Cardiac septum (tissue), 1 donor: ENCODE measurements around the gene NTF3. TPM values are rescaled to one million over a fixed set of nuclear protein-coding genes. Genes with fewer than 3 reads are reported as not detected.

Experiments used
- DNase-seq: peaks from one replicate; pipeline ENCODE4 v3.0.0-alpha.2; 2020; ENCODE audit warnings: low spot score
- intact Hi-C: fragments of 100-400 bp; cut with DNase I; formaldehyde crosslinking; loops from one replicate; pipeline ENCODE4 v1.14.0; 2022
- long read RNA-seq: library from polyadenylated mRNA; unstranded; transcript quantifications from one replicate; pipeline ENCODE4 v2.0.0, GENCODE V29; 2021
- total RNA-seq: library from RNA; stranded (reverse); fragmentation: NEBNext Ultra II Directional; extraction: Animal tissue kit (Norgen Biotek cat#: 25700); gene quantifications from one replicate; pipeline ENCODE4 v1.2.1, GENCODE V29; 2021
- donor health status: DM: no; HTN: no; CAD: no.

NTF3 gene
- total RNA-seq: 0.70 TPM
- long read RNA-seq: 0 reads

DNA sequence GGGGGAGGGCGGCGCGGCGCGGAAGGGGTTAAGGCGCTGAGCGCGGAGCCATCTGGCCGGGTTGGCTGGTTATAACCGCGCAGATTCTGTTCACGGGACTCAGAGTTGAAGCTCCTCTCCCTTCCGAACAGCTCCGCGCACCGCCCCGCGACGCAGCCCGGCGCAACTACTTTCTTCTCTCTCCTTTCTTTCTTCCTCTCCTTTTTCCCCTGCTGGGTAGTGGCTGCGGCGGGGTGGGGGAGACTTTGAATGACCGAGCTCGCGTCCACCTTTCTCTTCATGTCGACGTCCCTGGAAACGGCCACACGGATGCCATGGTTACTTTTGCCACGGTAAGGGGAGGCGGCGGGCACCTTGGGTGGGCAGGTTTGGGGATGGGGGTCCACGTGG is at the start of gene NTF3:
NTF3 (plus strand) TSS at position 98 of the 390 bp plus-strand sequence; CDS start at position 315, 217 bp downstream.
- no peak for DNase-seq
- intact Hi-C loops: no loop called here

- intact Hi-C loops: no loop called here
- DNase-seq: no peak
Measured at GRCh38 chr12:5384015-5384414, 47.9 kb upstream of the NTF3 start.

DNA sequence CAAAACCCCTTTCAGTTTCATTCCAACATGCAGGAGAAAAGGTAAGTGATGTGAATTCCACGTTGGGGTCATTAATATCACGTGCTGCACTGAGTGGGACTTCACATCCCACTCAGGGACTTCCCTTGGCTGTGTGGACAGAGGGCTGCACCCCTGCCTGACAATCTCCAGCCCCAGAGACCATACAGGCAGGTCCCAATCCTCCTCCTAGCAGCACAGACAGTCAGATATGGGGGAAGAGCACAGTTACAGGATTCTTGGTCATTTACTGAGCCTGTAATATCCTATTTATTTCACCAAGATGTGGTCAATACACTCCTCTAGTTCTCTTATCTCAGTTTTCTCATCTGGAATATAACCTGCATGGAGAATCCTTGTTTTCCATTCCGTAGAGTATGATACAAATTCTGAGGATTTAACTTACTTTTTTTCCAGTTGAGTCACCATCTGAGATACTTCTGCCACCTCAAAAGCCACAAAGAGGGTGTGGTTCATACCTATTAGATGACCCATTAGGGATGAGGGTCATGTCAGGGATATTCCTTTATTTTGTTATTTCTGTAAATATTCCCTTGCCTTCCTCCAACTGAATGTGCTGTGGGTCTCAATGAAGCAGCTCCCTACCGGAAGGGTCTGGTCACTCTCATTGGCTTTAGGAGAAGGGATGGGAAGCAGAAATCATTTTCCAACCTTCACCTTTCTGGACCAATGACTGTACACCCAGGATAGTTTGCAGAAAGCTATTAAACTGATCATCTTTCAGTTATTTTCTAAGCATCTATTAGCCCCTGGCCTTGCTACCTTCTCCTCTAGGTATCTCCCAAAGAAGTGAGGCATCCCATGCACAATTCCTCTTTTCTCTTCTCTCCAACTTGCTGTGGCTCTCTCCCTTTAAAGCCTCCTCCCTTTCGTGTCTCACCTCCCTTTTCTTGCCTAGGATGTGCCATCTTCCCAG is 43.0 kb upstream of the NTF3 start:
- intact Hi-C loops: no loop called here
- DNase-seq: no peak

GRCh38 chr12:5390174-5390799 is 41.6 kb upstream of the NTF3 start:
- intact Hi-C loops: no loop called here
- no peak for DNase-seq

- intact Hi-C loops: no loop called here
- DNase-seq: no peak
Measured at GRCh38 chr12:5391653-5392052, 40.3 kb upstream of the NTF3 start.

GRCh38 chr12:5392961-5393360 is 38.9 kb upstream of the NTF3 start:
- intact Hi-C loops: no loop called here

DNA sequence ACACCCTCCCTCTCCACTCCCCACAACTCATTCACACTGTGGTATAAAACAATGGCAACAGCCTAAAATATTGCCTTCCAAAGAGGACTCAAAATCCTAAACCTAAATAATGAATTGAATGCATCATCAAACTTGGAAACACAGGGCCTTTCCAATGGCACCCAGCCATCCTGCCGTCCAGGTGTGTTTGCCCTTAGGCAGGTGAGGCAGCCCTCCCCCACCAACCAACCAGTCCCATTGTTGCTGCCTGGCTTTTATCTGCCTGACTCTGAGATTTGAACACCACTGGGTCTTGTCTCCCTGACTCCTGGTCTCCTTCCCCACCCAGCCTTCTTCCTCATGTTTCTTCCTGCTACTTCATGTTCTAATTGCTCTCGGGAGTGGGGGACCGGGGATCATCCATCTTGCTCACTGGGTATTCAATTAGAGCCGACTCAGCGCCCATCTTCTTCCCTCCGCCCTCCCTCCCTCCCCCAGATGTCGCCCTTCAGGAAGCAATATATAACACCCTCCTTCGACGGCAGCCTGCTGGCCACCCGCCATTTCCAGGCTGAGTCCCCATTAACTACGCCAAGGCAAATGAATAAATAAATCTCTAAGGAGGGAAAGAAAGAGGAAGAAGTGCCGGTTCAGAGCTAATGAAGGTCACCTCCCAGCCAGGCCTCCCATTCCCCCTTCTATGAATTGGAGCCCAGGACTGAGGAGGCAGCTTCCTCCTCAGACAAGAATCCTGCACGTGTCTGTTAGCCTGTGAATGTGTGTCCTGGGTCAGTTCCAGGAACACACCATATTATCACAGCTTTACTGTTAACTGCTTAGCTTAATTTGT is 36.3 kb upstream of the NTF3 start:
- DNase-seq: no peak
- intact Hi-C loops: no loop called here

More at GRCh38 chr12:5392961-5393360, 38.9 kb upstream of the NTF3 start:
- no peak for DNase-seq

DNA sequence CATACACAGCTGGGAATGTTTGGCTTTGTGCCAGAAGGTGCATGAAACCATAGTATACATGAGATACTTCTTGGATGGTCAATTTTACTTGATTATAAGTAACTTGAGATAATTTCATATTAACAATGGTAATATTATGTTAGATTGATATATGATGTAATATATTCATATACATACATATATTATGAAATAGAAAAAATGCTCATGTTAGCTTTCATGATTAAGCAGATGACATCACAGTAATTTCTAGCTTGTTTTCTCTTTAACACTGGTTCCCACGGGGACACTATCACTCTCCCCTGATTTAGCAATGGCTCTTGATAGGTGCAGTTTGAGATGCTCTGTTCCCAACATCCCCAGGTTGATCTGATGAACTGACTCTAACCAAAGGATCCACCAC is 35.4 kb upstream of the NTF3 start:
- intact Hi-C loops: no loop called here
- no peak for DNase-seq

GRCh38 chr12:5399266-5399665 is 32.6 kb upstream of the NTF3 start:
- DNase-seq: no peak

DNA sequence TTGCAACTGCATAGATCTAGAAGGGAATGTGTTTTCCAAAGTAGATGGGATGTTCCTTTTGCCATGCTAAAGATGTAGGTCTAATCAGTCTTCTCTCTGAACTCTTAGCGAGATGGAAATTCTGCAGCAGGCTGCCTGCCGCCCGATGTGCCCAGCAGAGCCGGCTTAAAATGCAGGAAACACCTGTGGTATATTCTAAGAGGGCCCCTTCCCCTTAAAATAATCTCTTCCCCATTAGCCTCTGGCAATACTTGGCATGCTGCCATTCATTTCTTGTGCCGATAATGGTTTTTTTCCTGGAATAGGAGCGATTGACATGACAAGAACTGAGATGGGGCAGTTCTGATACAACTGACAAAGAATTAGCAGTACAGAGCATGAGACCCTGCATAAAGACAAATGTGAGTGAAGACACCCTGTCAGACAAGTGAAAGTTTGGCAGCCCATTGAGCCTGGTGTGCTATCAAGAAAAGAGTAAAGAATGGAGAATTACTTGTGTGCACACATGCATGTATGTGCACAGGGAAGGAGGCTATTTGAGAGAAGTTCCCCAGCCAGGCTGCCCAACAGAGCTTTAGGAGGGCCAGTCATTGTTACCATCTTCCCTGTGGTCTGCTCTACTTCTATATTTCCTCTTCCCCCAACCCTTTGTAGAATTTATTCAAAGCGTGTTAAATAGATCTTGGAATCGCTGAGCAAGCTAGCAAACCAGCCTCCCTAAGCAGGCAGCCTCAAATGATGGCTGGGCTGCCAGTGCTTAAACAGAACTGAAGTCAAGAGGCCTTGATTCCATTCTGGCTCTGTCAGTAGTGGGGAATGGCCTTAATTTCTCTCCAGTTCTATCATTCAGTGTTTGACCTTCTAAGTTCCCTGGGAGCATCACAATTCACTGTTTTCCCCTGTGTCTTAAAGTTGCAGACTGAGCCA is 29.6 kb upstream of the NTF3 start:
- DNase-seq: no peak
- intact Hi-C loops: no loop called here

More at GRCh38 chr12:5399266-5399665, 32.6 kb upstream of the NTF3 start:
- intact Hi-C loops: no loop called here

DNA sequence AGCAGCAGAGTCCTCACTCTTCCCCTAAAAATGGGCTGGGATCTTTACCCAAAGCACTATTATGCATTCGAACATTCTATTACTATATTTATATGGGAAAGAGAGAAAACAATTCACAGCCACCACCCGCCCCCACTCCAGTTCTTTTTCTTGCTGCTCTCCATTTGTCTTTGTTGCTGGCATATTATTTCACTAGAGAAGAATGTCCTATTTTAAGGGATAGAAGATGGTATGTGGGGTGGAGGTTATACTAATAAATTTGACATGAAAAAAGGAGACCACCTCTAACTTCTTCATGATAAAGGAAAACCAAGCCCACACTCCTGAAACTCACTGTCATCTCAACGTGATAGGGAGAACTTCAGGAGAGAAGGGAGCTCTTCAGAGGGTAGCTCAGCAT is 28.5 kb upstream of the NTF3 start:
- DNase-seq: no peak
- intact Hi-C loops: no loop called here

DNA sequence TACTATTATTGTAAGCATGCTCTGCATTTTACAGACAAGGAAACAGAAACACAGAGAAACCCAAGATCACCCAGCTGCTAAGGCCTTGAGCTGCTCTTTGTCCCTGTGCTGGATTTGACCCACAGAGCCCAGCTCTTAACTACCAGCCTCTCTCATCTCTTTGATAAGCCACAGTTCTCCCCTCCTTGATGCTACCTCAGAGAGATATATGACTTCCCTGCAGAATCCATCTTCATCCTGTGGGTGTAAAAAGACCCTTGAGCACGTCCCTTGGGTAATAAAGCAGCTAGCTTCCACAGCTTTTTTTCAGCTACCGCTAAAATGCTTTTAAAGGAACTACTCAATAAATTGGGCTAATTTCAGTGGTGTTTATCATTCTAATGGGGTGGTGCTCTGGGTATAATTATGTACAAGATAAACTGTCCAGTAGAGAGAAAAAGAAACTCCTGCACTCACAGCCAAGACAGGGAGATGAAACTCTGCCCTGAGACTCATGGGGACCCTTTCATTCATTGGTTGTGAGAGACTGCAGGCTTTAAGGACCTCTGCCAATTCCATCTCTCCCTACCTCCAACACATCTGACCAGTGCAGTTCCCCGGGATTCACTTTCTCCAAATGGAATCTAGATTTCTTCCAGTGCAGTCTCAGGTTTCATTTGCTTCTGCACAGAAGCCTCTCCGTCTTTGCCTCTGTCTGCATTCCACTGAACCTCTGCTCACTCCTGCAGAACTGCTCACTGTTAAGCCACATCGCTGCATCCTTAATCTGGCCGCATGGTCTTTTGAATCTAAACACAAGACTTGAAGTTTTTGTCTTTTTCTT is 24.7 kb upstream of the NTF3 start:
- no peak for DNase-seq
- intact Hi-C loops: no loop called here

DNA sequence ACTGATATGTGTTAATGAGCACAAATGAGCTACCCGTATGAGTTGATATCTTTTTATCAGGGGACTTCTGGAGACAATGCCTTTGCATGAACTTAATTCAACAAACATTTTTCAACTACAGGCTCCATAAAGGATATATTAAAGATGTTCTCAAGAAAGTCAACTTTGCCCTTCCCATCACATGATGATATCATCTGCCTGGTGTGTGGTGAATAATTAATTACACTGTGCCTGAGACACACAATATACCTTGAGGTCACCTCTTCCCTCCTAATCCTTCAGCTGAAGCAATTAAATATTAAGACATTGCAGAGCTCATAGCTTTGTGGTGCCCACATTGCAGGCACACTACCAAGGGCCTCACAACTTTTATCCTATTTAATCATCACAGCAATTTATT is 22.3 kb upstream of the NTF3 start:
- DNase-seq: no peak
- intact Hi-C loops: no loop called here

DNA sequence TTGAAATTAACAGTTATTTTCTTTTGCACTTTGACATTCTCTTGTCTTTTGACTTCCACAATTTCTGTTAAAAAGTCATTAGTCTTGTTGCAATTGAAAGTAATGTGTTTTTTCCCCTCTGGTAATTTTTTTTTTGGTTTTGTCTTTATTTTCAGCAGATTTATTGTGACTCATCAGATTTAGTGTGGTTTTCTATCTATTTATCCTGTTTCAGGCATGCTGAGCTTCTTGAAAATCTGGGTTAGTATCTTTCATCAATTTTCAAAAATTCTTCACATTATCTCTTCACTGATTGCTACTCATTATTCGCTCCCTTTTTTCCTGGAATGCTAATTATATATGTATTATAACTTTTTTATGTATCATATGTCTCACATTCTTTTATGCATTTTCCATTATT is 15.3 kb upstream of the NTF3 start:
- intact Hi-C loops: no loop called here
- no peak for DNase-seq

DNA sequence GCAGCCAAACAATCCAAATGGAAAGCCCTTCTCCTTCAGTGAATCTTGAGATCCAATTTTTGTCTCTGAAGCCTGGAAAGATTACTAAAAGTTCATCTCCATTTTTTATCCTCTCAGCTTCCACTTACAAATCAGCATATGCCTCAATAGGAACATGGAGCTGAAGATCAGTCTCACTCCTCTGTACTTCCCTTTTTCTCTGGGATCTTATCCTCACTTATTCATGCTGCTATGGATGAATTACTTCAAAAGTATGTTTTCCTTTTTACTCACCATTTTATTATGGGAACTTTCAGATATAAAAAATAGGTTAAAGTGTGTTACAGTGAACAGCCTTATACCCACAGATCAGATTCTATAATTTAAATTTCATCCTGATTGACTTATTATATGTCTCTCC is 14.4 kb upstream of the NTF3 start:
- no peak for DNase-seq
- intact Hi-C loops: no loop called here

- intact Hi-C loops: loop anchor here (10.0 kb wide), 1 partner anchor 206 kb away; no protein-coding TSS in a partner anchor
- DNase-seq: no peak
Measured at GRCh38 chr12:5428332-5429221, 3.3 kb upstream of the NTF3 start.
